CD4-positive, alpha-beta memory T cell (primary cell): Measurements from ENCODE around the gene NCKAP5. TPM values are rescaled to one million over a fixed set of nuclear protein-coding genes. Genes with fewer than 3 reads are reported as not detected.
"Not testable (repeated sequence)": the region's sequence is repeated elsewhere in the genome, so short reads cannot be mapped to it uniquely, and the experiment has no call there.

Experiments used
- CTCF ChIA-PET: fragments of 350-600 bp; sonication (Branson Sonifier 250); formaldehyde crosslinking; loops from one replicate; lab custom pipeline; 2021; ENCODE audit warnings: inconsistent platforms; ENCODE audit not compliant: partially characterized antibody; lab: Charles Lee
- POLR2A ChIA-PET: fragments of 350-600 bp; sonication (Branson Sonifier 250); formaldehyde crosslinking; loops from one replicate; lab custom pipeline; 2021; ENCODE audit not compliant: partially characterized antibody; lab: Charles Lee
- DNase-seq, 5 donors: peaks; one replicate each; pipeline versions ENCODE4 v3.0.0 to v3.0.0-alpha.2; 2020 to 2022; ENCODE audit warnings: mixed read lengths in 1 of 5
- H3K27ac ChIP-seq: one replicate; pipeline ENCODE4 v1.7.0; 2013; ENCODE audit warnings: low read depth, low read length
- H3K27me3 ChIP-seq: 2 replicates; pipeline ENCODE4 v1.7.0; 2013; ENCODE audit warnings: mild to moderate bottlenecking, low read length, moderate library complexity; ENCODE audit not compliant: insufficient read depth
- H3K36me3 ChIP-seq: 2 replicates; pipeline ENCODE4 v1.7.0; 2013; ENCODE audit warnings: mild to moderate bottlenecking, low read length, moderate library complexity; ENCODE audit not compliant: insufficient read depth
- H3K4me1 ChIP-seq: 2 replicates; pipeline ENCODE4 v1.7.0; 2013; ENCODE audit warnings: mild to moderate bottlenecking, low read length, moderate library complexity; ENCODE audit not compliant: insufficient read depth
- H3K4me3 ChIP-seq, 2 donors: one replicate each; pipeline ENCODE4 v1.7.0; 2013; ENCODE audit warnings: low read length in 2 of 2, mild to moderate bottlenecking in 1 of 2
- H3K9me3 ChIP-seq, 2 donors: one replicate each; pipeline ENCODE4 v1.7.0; 2013; ENCODE audit warnings: low read length in 2 of 2, control low read depth in 1 of 2; ENCODE audit not compliant: control insufficient read depth in 1 of 2
- H3K27ac Mint-ChIP-seq, 7 donors: one replicate each; pipeline ENCODE4 v1.8.0; 2020 to 2021; ENCODE audit warnings: mixed read lengths in 7 of 7, mild to moderate bottlenecking in 6 of 7, inconsistent platforms in 3 of 7, moderate library complexity in 3 of 7
- H3K27me3 Mint-ChIP-seq, 2 donors: one replicate each; pipeline ENCODE4 v1.8.0; 2020 to 2021; ENCODE audit warnings: mixed read lengths in 2 of 2
- H3K36me3 Mint-ChIP-seq, 2 donors: one replicate each; pipeline ENCODE4 v1.8.0; 2020 to 2021; ENCODE audit warnings: mixed read lengths in 2 of 2, inconsistent platforms in 1 of 2, mild to moderate bottlenecking in 1 of 2
- H3K4me1 Mint-ChIP-seq, 4 donors: one replicate each; pipeline ENCODE4 v1.8.0; 2020 to 2021; ENCODE audit warnings: mixed read lengths in 4 of 4, mild to moderate bottlenecking in 1 of 4
- H3K4me3 Mint-ChIP-seq, 8 donors: one replicate each; pipeline ENCODE4 v1.8.0; 2020 to 2021; ENCODE audit warnings: mixed read lengths in 8 of 8, mild to moderate bottlenecking in 7 of 8, moderate library complexity in 6 of 8, inconsistent platforms in 3 of 8
- H3K9me3 Mint-ChIP-seq, 8 donors: one replicate each; pipeline ENCODE4 v1.8.0; 2020 to 2021; ENCODE audit warnings: mixed read lengths in 8 of 8, mild to moderate bottlenecking in 5 of 8, inconsistent platforms in 3 of 8, moderate library complexity in 1 of 8
- intact Hi-C: fragments of 100-400 bp; cut with micrococcal nuclease; formaldehyde crosslinking; loops from one replicate; pipeline ENCODE4 v1.15.1; 2023
- polyA plus RNA-seq, 2 donors: library from polyadenylated mRNA; unstranded; fragments of 300-500 nt; fragmentation: Illumina TruSeq; gene quantifications; one replicate each; pipeline ENCODE4 v1.2.3, GENCODE V29; 2021
- total RNA-seq, 2 experiments: library from RNA; stranded (reverse); gene quantifications; one replicate each; pipeline ENCODE4 v1.2.3, GENCODE V29; 2021

NCKAP5 gene
- total and polyA plus RNA-seq, 4 experiments from 2014 or later: not detected

- H3K27me3 Mint-ChIP-seq: no peaks in the 10 kb centered on the region
- no peaks in the 10 kb centered on the region for H3K4me1 ChIP-seq
- no peak for DNase-seq
- H3K36me3 Mint-ChIP-seq: no peaks in the 10 kb centered on the region
- no peak overlapping the region for H3K27ac ChIP-seq
- CTCF ChIA-PET: no interaction called here
- POLR2A ChIA-PET: no interaction called here
- H3K4me3 ChIP-seq: no peak overlapping the region
- no peaks in the 10 kb centered on the region for H3K36me3 ChIP-seq
- H3K27me3 ChIP-seq: no peaks in the 10 kb centered on the region
- H3K4me3 Mint-ChIP-seq: no peak overlapping the region
- intact Hi-C loops: no loop called here
- H3K9me3 Mint-ChIP-seq: peaks cover 0 to 3% (median 0%) of the 10 kb centered on the region in 8 donors
- H3K4me1 Mint-ChIP-seq: no peaks in the 10 kb centered on the region
- no peak overlapping the region for H3K27ac Mint-ChIP-seq
- no peaks in the 10 kb centered on the region for H3K9me3 ChIP-seq
Measured at GRCh38 chr2:133223226-133223625, 345.0 kb downstream of the NCKAP5 start.

- H3K27me3 ChIP-seq: no peaks in the 10 kb centered on the region
- ChIA-PET CTCF (no interaction called here), POLR2A (no interaction called here)
- Mint-ChIP-seq H3K36me3 (no peaks in the 10 kb centered on the region), H3K27ac (no peak overlapping the region), H3K4me1 (no peaks in the 10 kb centered on the region), H3K27me3 (no peaks in the 10 kb centered on the region), H3K9me3 (peaks cover 0 to 3% (median under 1%) of the 10 kb centered on the region in 8 donors), H3K4me3 (no peak overlapping the region)
- H3K4me3 ChIP-seq: no peak overlapping the region
- intact Hi-C loops: no loop called here
- no peaks in the 10 kb centered on the region for H3K36me3 ChIP-seq
- no peak for DNase-seq
- no peaks in the 10 kb centered on the region for H3K9me3 ChIP-seq
- no peak overlapping the region for H3K27ac ChIP-seq
- no peaks in the 10 kb centered on the region for H3K4me1 ChIP-seq
Measured at GRCh38 chr2:133221398-133221797, 346.9 kb downstream of the NCKAP5 start.

- no peaks in the 10 kb centered on the region for H3K27me3 Mint-ChIP-seq
- intact Hi-C loops: no loop called here
- no peaks in the 10 kb centered on the region for H3K9me3 ChIP-seq
- no peaks in the 10 kb centered on the region for H3K36me3 Mint-ChIP-seq
- H3K27me3 ChIP-seq: no peaks in the 10 kb centered on the region
- H3K4me3 ChIP-seq: no peak overlapping the region
- H3K4me1 ChIP-seq: no peaks in the 10 kb centered on the region
- no peak overlapping the region for H3K4me3 Mint-ChIP-seq
- CTCF ChIA-PET: no interaction called here
- H3K27ac ChIP-seq: no peak overlapping the region
- DNase-seq: no peak
- H3K4me1 Mint-ChIP-seq: no peaks in the 10 kb centered on the region
- POLR2A ChIA-PET: no interaction called here
- H3K9me3 Mint-ChIP-seq: peaks cover 0 to 7% (median 2%) of the 10 kb centered on the region in 8 donors
- H3K36me3 ChIP-seq: no peaks in the 10 kb centered on the region
- no peak overlapping the region for H3K27ac Mint-ChIP-seq
Measured at GRCh38 chr2:133218204-133218603, 350.1 kb downstream of the NCKAP5 start.

GRCh38 chr2:133215477-133215876 is 352.8 kb downstream of the NCKAP5 start:
- Mint-ChIP-seq H3K4me1 (no peaks in the 10 kb centered on the region), H3K27me3 (no peaks in the 10 kb centered on the region), H3K36me3 (no peaks in the 10 kb centered on the region), H3K27ac (no peak overlapping the region), H3K9me3 (peaks cover 0 to 10% (median 5%) of the 10 kb centered on the region in 8 donors), H3K4me3 (no peak overlapping the region)
- no peaks in the 10 kb centered on the region for H3K36me3 ChIP-seq
- H3K4me3 ChIP-seq: no peak overlapping the region
- H3K27me3 ChIP-seq: no peaks in the 10 kb centered on the region
- ChIA-PET CTCF (no interaction called here), POLR2A (no interaction called here)
- no peak overlapping the region for H3K27ac ChIP-seq
- no peaks in the 10 kb centered on the region for H3K4me1 ChIP-seq
- no peak for DNase-seq
- no peaks in the 10 kb centered on the region for H3K9me3 ChIP-seq
- intact Hi-C loops: no loop called here

- Histone ChIP-seq H3K9me3 (no peaks in the 10 kb centered on the region), H3K27ac (no peak overlapping the region), H3K27me3 (no peaks in the 10 kb centered on the region), H3K4me3 (no peak overlapping the region), H3K36me3 (no peaks in the 10 kb centered on the region), H3K4me1 (no peaks in the 10 kb centered on the region)
- H3K9me3 Mint-ChIP-seq: peaks cover 0 to 10% (median 5%) of the 10 kb centered on the region in 8 donors
- DNase-seq: no peak
- no peaks in the 10 kb centered on the region for H3K4me1 Mint-ChIP-seq
- ChIA-PET POLR2A (no interaction called here), CTCF (no interaction called here)
- H3K27me3 Mint-ChIP-seq: no peaks in the 10 kb centered on the region
- H3K36me3 Mint-ChIP-seq: no peaks in the 10 kb centered on the region
- no peak overlapping the region for H3K27ac Mint-ChIP-seq
- intact Hi-C loops: no loop called here
- H3K4me3 Mint-ChIP-seq: no peak overlapping the region
Measured at GRCh38 chr2:133213651-133214050, 354.6 kb downstream of the NCKAP5 start.

- Mint-ChIP-seq H3K27me3 (no peaks in the 10 kb centered on the region), H3K4me1 (no peaks in the 10 kb centered on the region), H3K9me3 (peaks cover under 1 to 12% (median 9%) of the 10 kb centered on the region in 8 donors), H3K27ac (no peak overlapping the region), H3K36me3 (no peaks in the 10 kb centered on the region), H3K4me3 (no peak overlapping the region)
- Histone ChIP-seq H3K27me3 (no peaks in the 10 kb centered on the region), H3K36me3 (no peaks in the 10 kb centered on the region), H3K4me3 (no peak overlapping the region), H3K27ac (no peak overlapping the region), H3K4me1 (no peaks in the 10 kb centered on the region), H3K9me3 (no peaks in the 10 kb centered on the region)
- POLR2A ChIA-PET: no interaction called here
- no peak for DNase-seq
- CTCF ChIA-PET: no interaction called here
- intact Hi-C loops: no loop called here
Measured at GRCh38 chr2:133209325-133209724, 358.9 kb downstream of the NCKAP5 start.

- peak in 1 of 5 donors; percentile 24 for DNase-seq
- H3K4me3 ChIP-seq, H3K27me3 Mint-ChIP-seq, H3K27ac ChIP-seq, intact Hi-C loops, H3K4me3 Mint-ChIP-seq, H3K36me3 Mint-ChIP-seq, H3K27me3 ChIP-seq, H3K4me1 Mint-ChIP-seq, H3K9me3 ChIP-seq, H3K36me3 ChIP-seq, H3K27ac Mint-ChIP-seq, CTCF ChIA-PET, POLR2A ChIA-PET, H3K4me1 ChIP-seq: not testable (repeated sequence)
- peaks cover 0 to 23% (median 10%) of the 10 kb centered on the region in 8 donors for H3K9me3 Mint-ChIP-seq
Measured at GRCh38 chr2:133206666-133207065, 361.6 kb downstream of the NCKAP5 start.

GRCh38 chr2:133204421-133204820 is 363.8 kb downstream of the NCKAP5 start:
- no peak overlapping the region for H3K4me3 ChIP-seq
- Mint-ChIP-seq H3K9me3 (peaks cover 2 to 26% (median 12%) of the 10 kb centered on the region in 8 donors), H3K4me1 (no peaks in the 10 kb centered on the region), H3K4me3 (no peak overlapping the region), H3K36me3 (no peaks in the 10 kb centered on the region), H3K27me3 (no peaks in the 10 kb centered on the region), H3K27ac (no peak overlapping the region)
- no peaks in the 10 kb centered on the region for H3K4me1 ChIP-seq
- no peaks in the 10 kb centered on the region for H3K27me3 ChIP-seq
- H3K36me3 ChIP-seq: no peaks in the 10 kb centered on the region
- no peaks in the 10 kb centered on the region for H3K9me3 ChIP-seq
- no peak overlapping the region for H3K27ac ChIP-seq
- ChIA-PET POLR2A (no interaction called here), CTCF (no interaction called here)
- intact Hi-C loops: no loop called here
- no peak for DNase-seq
